Neural cell (in vitro differentiated cells): ENCODE results near the gene MPI. TPM values are rescaled to one million over a fixed set of nuclear protein-coding genes. Genes with fewer than 3 reads are reported as not detected.
A peak's percentile ranks its signal among the peaks of the same experiment; 100 is the strongest.

ENCODE experiments used
- H2AFZ ChIP-seq: fragments of 200-600, 300-800 bp; sonication (generic), shearing (Covaris generic); 2 replicates; pipeline ENCODE4 v1.6.0; 2014; ENCODE audit warnings: low read depth, mild to moderate bottlenecking, antibody characterized with exemption, low read length, moderate library complexity
- H3F3A ChIP-seq: fragments of 200-600 bp; shearing (Covaris generic); 2 replicates; pipeline ENCODE4 v1.6.1; 2016; ENCODE audit warnings: mild to moderate bottlenecking, moderate library complexity, mixed read lengths, antibody characterized with exemption, low read length; ENCODE audit not compliant: insufficient read depth, poor library complexity, severe bottlenecking
- H3K27ac ChIP-seq: fragments of 200-600, 300-800 bp; sonication (generic), shearing (Covaris generic); 2 replicates; pipeline ENCODE4 v1.5.1; 2014; ENCODE audit warnings: mild to moderate bottlenecking, low read length, moderate library complexity
- H3K27me3 ChIP-seq: fragments of 300-800, 200-600 bp; sonication (generic), shearing (Covaris generic); 2 replicates; pipeline ENCODE4 v1.6.0; 2014; ENCODE audit warnings: mild to moderate bottlenecking, low read depth, low read length, moderate library complexity; ENCODE audit not compliant: insufficient read depth
- H3K36me3 ChIP-seq: fragments of 300-800, 200-600 bp; sonication (generic), shearing (Covaris generic); 2 replicates; pipeline ENCODE4 v1.5.1; 2014; ENCODE audit warnings: mild to moderate bottlenecking, antibody characterized with exemption, low read length, moderate library complexity; ENCODE audit not compliant: insufficient read depth
- H3K4me2 ChIP-seq: fragments of 300-800, 200-600 bp; sonication (generic), shearing (Covaris generic); 2 replicates; pipeline ENCODE4 v1.6.0; 2014; ENCODE audit warnings: mild to moderate bottlenecking, low read length
- H3K4me3 ChIP-seq: fragments of 300-800, 200-600 bp; sonication (generic), shearing (Covaris generic); 2 replicates; pipeline ENCODE4 v1.5.1; 2014; ENCODE audit warnings: mild to moderate bottlenecking, low read length, moderate library complexity
- H3K79me2 ChIP-seq: fragments of 200-600 bp; shearing (Covaris generic); replicated peaks from 2 replicates; pipeline ENCODE4 v1.6.0; 2014; ENCODE audit warnings: mild to moderate bottlenecking, low read length, moderate library complexity; ENCODE audit not compliant: insufficient read depth
- H3K9ac ChIP-seq: fragments of 300-800, 200-600 bp; sonication (generic), shearing (Covaris generic); 2 replicates; pipeline ENCODE4 v1.6.1; 2016; ENCODE audit warnings: mild to moderate bottlenecking, low read length, mixed read lengths
- H3K9me2 ChIP-seq: fragments of 200-600 bp; shearing (Covaris generic); 2 replicates; pipeline ENCODE4 v1.6.1; 2016; ENCODE audit warnings: mild to moderate bottlenecking, low read length, mixed read lengths; ENCODE audit not compliant: insufficient read depth
- H3K9me3 ChIP-seq: fragments of 200-600, 300-800 bp; sonication (generic), shearing (Covaris generic); 2 replicates; pipeline ENCODE4 v1.6.1; 2016; ENCODE audit warnings: mild to moderate bottlenecking, mixed run types, low read length, moderate library complexity, mixed read lengths
- H4K20me1 ChIP-seq: fragments of 200-600 bp; shearing (Covaris generic); 2 replicates; pipeline ENCODE4 v1.6.1; 2016; ENCODE audit warnings: mild to moderate bottlenecking, mixed run types; ENCODE audit not compliant: insufficient read depth
- EP300 ChIP-seq: fragments of 450-650 bp; conservative IDR thresholded peaks from 2 replicates; pipeline ENCODE4 v1.6.1; 2014; ENCODE audit warnings: antibody characterized with exemption, mild to moderate bottlenecking, moderate library complexity; ENCODE audit not compliant: poor library complexity, severe bottlenecking
- EZH2 ChIP-seq: fragments of 200-600, 300-800 bp; shearing (Covaris generic), sonication (generic); IDR thresholded peaks from 2 replicates; pipeline ENCODE4 v1.6.1; 2014; ENCODE audit warnings: antibody characterized with exemption, low read length, borderline replicate concordance, mild to moderate bottlenecking; ENCODE audit not compliant: insufficient read depth, poor library complexity, severe bottlenecking
- MXI1 ChIP-seq: fragments of 450-650 bp; conservative IDR thresholded peaks from 2 replicates; pipeline ENCODE4 v1.6.1; 2014; ENCODE audit warnings: antibody characterized with exemption, mild to moderate bottlenecking; ENCODE audit not compliant: poor library complexity, severe bottlenecking
- POLR2AphosphoS5 ChIP-seq: IDR thresholded peaks from 2 replicates; pipeline ENCODE4 v1.6.1; 2012
- SMC3 ChIP-seq: fragments of 450-650 bp; conservative IDR thresholded peaks from 2 replicates; pipeline ENCODE4 v1.6.1; 2014; ENCODE audit warnings: antibody characterized with exemption, mild to moderate bottlenecking, moderate library complexity; ENCODE audit not compliant: poor library complexity
- TAF1 ChIP-seq: IDR thresholded peaks from 2 replicates; pipeline ENCODE4 v1.6.1; 2012; ENCODE audit warnings: low read depth
- polyA plus RNA-seq: library from polyadenylated mRNA; depleted of rRNA; stranded (reverse); fragments of >200 nt; gene quantifications from 2 replicates; pipeline ENCODE4 v1.2.3, GENCODE V29; 2014
- TF ChIP-seq, protein P1 (sequence below): IDR thresholded peaks from 2 replicates; pipeline ENCODE4 v1.6.1; 2012; ENCODE audit warnings: borderline replicate concordance
- TF ChIP-seq, protein P2 (sequence below): fragments of 450-650 bp; IDR thresholded peaks from 2 replicates; pipeline ENCODE4 v1.5.1; 2014; ENCODE audit warnings: antibody characterized with exemption, mild to moderate bottlenecking, moderate library complexity; ENCODE audit not compliant: poor library complexity, severe bottlenecking

The MPI gene
- polyA plus RNA-seq, 1 donor from 2014 or later: 80.3 TPM

DNA sequence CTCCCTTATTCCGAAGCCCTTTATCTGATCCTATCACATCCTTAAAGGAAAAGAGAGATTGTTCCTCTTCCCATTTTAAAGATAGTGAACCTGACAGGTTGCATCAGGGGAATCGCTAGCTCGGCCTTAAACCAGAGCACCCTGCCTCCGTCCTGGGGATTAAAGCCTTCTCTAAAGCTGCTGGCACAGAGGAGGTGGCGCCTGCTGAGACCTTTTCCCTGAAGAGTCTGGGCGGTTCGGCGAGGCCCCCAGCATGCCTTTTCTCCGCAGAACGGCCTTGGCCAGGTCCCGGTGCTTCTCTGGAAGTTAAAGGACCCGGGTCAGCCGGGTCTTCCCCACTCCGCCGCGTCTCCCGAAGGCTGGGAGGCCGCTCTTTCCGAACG lies 16.2 kb downstream of the MPI start:
- H4K20me1 ChIP-seq: no peaks in the 10 kb centered on the region
- peak overlapping the region; percentile 90 for H3K27ac ChIP-seq

DNA sequence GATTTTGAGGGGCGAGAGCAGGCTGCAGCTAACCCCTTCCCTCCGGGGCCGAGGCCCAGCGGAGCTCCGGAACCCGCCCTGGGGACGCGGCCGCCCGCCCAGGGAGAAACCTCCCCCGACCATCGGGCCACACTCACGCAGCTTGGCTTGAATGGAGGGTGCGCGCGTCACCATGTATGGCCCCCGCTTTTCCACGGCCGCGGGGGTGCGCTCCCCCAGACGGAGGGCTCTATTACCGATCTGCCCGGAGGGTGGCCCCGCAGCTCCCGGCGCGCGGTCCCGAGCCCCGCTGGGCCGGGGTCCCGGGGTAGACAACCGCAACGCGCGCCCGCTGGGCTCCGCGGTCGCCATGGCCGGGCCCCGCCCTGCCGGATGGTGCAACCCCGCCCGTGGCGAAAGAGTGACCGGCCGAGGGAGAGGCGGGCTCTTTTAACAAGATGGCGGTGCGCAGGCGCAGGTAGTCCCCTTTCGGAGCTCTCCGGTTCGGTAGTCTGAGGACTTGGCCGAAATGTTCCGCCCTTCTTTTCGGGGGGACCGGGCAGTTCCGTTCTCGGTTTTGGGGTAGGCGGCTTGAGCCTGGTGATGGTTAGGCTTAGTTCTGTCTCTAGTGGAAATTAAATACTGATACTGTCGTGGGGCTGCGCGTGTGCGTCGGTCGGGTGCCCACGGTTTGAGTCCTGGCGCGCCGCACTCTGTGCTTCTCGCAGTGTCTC lies 16.8 kb downstream of the MPI start, which contains the start of gene FAM219B:
TSS of gene FAM219B (minus strand) at position 402 of the 713 bp plus-strand sequence. CDS start at position 351, 51 bp downstream.
- peak within 1 kb of the TSS; percentile 65 for H2AFZ ChIP-seq
- H3K9me2 ChIP-seq: no peaks in the 10 kb centered on the region
- H3K27me3 ChIP-seq: no peaks in the 10 kb centered on the region
- peaks cover 7% of the 10 kb centered on the region for H3F3A ChIP-seq
- H3K9me3 ChIP-seq: no peaks in the 10 kb centered on the region
- peak within 1 kb of the TSS; percentile 95 for H3K4me2 ChIP-seq
- peaks cover 22% of the 10 kb centered on the region for H3K79me2 ChIP-seq
- H4K20me1 ChIP-seq: no peaks in the 10 kb centered on the region
- H3K36me3 ChIP-seq: peaks cover 9% of the 10 kb centered on the region
- TF ChIP-seq MXI1: peak; percentile 63
- TF ChIP-seq SMC3: no peak
- TF ChIP-seq EP300: no peak
- no peak for TF ChIP-seq EZH2
- peak; percentile 71 for TF ChIP-seq POLR2AphosphoS5
- TF ChIP-seq, protein P1, sequence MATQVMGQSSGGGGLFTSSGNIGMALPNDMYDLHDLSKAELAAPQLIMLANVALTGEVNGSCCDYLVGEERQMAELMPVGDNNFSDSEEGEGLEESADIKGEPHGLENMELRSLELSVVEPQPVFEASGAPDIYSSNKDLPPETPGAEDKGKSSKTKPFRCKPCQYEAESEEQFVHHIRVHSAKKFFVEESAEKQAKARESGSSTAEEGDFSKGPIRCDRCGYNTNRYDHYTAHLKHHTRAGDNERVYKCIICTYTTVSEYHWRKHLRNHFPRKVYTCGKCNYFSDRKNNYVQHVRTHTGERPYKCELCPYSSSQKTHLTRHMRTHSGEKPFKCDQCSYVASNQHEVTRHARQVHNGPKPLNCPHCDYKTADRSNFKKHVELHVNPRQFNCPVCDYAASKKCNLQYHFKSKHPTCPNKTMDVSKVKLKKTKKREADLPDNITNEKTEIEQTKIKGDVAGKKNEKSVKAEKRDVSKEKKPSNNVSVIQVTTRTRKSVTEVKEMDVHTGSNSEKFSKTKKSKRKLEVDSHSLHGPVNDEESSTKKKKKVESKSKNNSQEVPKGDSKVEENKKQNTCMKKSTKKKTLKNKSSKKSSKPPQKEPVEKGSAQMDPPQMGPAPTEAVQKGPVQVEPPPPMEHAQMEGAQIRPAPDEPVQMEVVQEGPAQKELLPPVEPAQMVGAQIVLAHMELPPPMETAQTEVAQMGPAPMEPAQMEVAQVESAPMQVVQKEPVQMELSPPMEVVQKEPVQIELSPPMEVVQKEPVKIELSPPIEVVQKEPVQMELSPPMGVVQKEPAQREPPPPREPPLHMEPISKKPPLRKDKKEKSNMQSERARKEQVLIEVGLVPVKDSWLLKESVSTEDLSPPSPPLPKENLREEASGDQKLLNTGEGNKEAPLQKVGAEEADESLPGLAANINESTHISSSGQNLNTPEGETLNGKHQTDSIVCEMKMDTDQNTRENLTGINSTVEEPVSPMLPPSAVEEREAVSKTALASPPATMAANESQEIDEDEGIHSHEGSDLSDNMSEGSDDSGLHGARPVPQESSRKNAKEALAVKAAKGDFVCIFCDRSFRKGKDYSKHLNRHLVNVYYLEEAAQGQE: peak; percentile 18
- TF ChIP-seq, protein P2, sequence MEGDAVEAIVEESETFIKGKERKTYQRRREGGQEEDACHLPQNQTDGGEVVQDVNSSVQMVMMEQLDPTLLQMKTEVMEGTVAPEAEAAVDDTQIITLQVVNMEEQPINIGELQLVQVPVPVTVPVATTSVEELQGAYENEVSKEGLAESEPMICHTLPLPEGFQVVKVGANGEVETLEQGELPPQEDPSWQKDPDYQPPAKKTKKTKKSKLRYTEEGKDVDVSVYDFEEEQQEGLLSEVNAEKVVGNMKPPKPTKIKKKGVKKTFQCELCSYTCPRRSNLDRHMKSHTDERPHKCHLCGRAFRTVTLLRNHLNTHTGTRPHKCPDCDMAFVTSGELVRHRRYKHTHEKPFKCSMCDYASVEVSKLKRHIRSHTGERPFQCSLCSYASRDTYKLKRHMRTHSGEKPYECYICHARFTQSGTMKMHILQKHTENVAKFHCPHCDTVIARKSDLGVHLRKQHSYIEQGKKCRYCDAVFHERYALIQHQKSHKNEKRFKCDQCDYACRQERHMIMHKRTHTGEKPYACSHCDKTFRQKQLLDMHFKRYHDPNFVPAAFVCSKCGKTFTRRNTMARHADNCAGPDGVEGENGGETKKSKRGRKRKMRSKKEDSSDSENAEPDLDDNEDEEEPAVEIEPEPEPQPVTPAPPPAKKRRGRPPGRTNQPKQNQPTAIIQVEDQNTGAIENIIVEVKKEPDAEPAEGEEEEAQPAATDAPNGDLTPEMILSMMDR: peak; percentile 34
- TF ChIP-seq TAF1: peak; percentile 25
- H3K4me3 ChIP-seq: peak within 1 kb of the TSS; percentile 96
- peak within 1 kb of the TSS; percentile 96 for H3K9ac ChIP-seq
- H3K27ac ChIP-seq: peak within 1 kb of the TSS; percentile 90

More for the DNA sequence above, 16.2 kb downstream of the MPI start:
- peak; percentile 7 for TF ChIP-seq MXI1
- no peak for TF ChIP-seq POLR2AphosphoS5
- H3K4me2 ChIP-seq: peak overlapping the region; percentile 83
- H3K9me3 ChIP-seq: no peaks in the 10 kb centered on the region
- peak overlapping the region; percentile 96 for H3K4me3 ChIP-seq
- H3K27me3 ChIP-seq: no peaks in the 10 kb centered on the region
- no peaks in the 10 kb centered on the region for H3K9me2 ChIP-seq
- H3K9ac ChIP-seq: peak overlapping the region; percentile 96
- H2AFZ ChIP-seq: peak overlapping the region; percentile 65
- peaks cover 9% of the 10 kb centered on the region for H3K36me3 ChIP-seq
- peaks cover 22% of the 10 kb centered on the region for H3K79me2 ChIP-seq
- H3F3A ChIP-seq: peaks cover 7% of the 10 kb centered on the region
